SK-N-MC (cell line): ENCODE data around the gene DIAPH3.

ENCODE experiments used
- DNase-seq: peaks from one replicate; pipeline ENCODE4 v3.0.0-alpha.2; 2011; ENCODE audit warnings: low read depth, low spot score
- H3K27ac ChIP-seq: fragments of 200-600 bp; sonication (generic); 2 replicates; pipeline ENCODE4 v1.5.1; 2016; ENCODE audit warnings: mixed run types
- H3K36me3 ChIP-seq: fragments of 200-600 bp; sonication (generic); 2 replicates; pipeline ENCODE4 v1.6.1; 2017; ENCODE audit warnings: antibody characterized with exemption, low read length, mixed read lengths; ENCODE audit not compliant: insufficient read depth
- H3K4me3 ChIP-seq: fragments of 200-600 bp; sonication (generic); 2 replicates; pipeline ENCODE4 v1.5.1; 2016
- H3K9ac ChIP-seq: fragments of 200-600 bp; sonication (generic); 2 replicates; pipeline ENCODE4 v1.8.0; 2017; ENCODE audit warnings: mixed run types, mixed read lengths; ENCODE audit not compliant: insufficient read length
- H3K9me3 ChIP-seq: fragments of 200-600 bp; sonication (generic); 2 replicates; pipeline ENCODE4 v1.6.1; 2017; ENCODE audit warnings: low read depth, mild to moderate bottlenecking, antibody characterized with exemption, low read length, moderate library complexity, mixed read lengths
- EZH2 ChIP-seq: fragments of 200-600 bp; sonication (generic); IDR thresholded peaks from one replicate; pipeline ENCODE4 v1.6.1; 2017; ENCODE audit warnings: antibody characterized with exemption
- FOXP2 ChIP-seq: optimal IDR thresholded peaks from 2 replicates; pipeline ENCODE3; 2011; ENCODE audit warnings: mild to moderate bottlenecking, moderate library complexity; ENCODE audit not compliant: insufficient read depth; ENCODE audit errors: extremely low read length, control extremely low read depth
- POLR2AphosphoS5 ChIP-seq: IDR thresholded peaks from 2 replicates; pipeline ENCODE4 v1.6.1; 2012; ENCODE audit warnings: mild to moderate bottlenecking, low read depth, low read length, borderline replicate concordance

DIAPH3 gene

DNA sequence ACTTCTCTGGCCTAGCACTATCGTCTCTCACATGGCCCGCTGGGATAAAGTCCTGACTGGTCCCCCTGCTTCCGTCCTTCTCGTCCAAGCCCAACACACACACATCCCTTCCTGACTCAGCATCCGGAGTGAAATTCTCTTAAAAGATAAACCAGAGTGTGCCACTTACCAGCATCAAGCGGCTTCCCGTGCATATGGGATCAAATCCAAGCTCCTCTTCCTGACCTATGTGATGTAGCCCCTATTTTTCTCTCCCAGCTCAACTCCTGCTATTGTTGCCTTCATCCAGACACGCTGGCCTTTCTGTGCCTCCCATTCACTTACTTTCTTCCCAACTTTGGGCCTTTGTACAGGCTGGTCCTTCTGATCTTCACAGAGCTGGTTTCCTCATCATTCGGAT is 530.4 kb downstream of the DIAPH3 start:
- DNase-seq, result no peak
- Histone ChIP-seq H3K36me3 (no peaks in the 10 kb centered on the region), H3K27ac (no peak overlapping the region), H3K4me3 (no peak overlapping the region), H3K9me3 (no peaks in the 10 kb centered on the region), H3K9ac (no peak overlapping the region)
- TF ChIP-seq POLR2AphosphoS5, result no peak
- no peak for TF ChIP-seq EZH2
- no peak for TF ChIP-seq FOXP2

DNA sequence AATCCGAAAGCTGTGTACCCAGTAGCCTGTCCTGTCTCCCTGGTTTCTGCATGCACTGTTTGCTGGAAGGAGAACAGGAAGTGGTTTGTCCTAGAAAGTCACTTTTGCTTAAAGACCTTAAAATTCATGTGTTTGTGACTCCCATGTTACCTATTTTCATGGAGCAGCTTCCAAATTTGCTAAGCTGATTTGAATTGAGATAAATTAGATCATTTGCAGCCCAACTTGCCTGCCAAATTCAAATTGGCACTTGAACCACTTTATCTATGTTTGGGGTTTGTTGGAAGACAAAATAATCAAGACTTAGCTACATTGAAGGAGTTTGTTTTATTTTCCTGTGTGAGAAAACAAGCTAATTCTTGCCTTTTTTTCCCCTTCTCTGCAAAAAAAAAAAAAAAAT is 532.5 kb downstream of the DIAPH3 start:
- no peaks in the 10 kb centered on the region for H3K36me3 ChIP-seq
- TF ChIP-seq FOXP2 (no peak), EZH2 (no peak), POLR2AphosphoS5 (no peak)
- H3K9ac ChIP-seq, result no peak overlapping the region
- H3K4me3 ChIP-seq, result no peak overlapping the region
- DNase-seq, result no peak
- no peaks in the 10 kb centered on the region for H3K9me3 ChIP-seq
- no peak overlapping the region for H3K27ac ChIP-seq

DNA sequence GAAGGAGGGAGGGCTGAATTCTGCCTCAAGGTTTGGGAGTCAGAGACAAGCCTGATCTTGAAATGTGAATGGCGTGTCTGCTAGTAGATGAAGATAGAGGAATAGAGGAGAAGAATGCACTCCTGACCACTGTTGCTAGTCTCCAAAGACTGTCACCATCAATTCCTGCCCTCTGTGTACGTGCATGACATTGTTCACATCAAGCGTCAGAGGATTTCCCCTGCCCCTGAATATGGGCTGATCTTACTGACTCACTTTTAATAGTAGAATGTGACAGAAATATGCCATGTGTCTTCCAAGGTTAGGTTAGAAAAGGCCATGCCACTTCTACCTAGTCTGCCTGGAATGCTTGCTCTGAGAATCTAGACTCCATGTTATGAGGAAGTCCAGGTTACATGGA is 538.6 kb downstream of the DIAPH3 start:
- Histone ChIP-seq H3K9ac (no peak overlapping the region), H3K9me3 (no peaks in the 10 kb centered on the region), H3K36me3 (no peaks in the 10 kb centered on the region), H3K27ac (no peak overlapping the region), H3K4me3 (no peak overlapping the region)
- TF ChIP-seq FOXP2 (no peak), EZH2 (no peak), POLR2AphosphoS5 (no peak)
- DNase-seq, result no peak

DNA sequence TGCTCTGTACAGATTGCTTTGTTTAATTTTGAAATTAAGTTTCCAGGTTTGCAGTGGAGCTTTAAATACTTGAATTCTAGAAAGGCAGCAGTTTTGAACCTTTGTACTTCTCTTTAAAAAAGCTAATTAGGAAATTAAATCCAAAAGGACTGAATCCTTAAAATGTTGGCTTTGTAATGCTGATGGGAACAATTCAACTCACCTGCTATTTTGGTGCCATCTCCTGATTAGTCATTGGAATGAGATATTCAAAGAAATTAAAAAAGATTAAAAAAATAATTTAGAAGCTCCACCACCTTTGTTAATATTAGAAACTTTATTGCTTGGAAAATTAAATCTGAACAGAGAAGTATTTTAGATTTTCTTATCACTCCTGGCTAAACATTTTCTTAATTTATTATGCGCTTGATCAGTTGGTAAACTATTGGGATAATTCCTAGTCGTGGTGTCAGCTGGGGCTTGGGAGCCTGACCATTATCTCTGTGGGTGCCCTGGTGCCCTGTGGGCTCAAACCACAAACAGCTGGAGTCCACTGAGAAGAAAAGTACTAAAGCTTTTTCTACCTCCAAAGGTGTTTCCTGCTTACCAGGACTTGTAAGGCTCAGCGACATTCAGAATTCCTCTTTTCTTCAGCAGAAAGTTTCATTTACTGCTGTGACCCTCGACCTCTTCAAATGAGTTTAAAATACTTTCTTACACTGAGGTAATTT is 540.4 kb downstream of the DIAPH3 start:
- Histone ChIP-seq H3K36me3 (no peaks in the 10 kb centered on the region), H3K27ac (no peak overlapping the region), H3K9me3 (peaks cover 3% of the 10 kb centered on the region; the same call in 1 of the 2 replicates), H3K9ac (no peak overlapping the region), H3K4me3 (no peak overlapping the region)
- no peak for DNase-seq
- TF ChIP-seq POLR2AphosphoS5, result no peak
- no peak for TF ChIP-seq FOXP2
- no peak for TF ChIP-seq EZH2

DNA sequence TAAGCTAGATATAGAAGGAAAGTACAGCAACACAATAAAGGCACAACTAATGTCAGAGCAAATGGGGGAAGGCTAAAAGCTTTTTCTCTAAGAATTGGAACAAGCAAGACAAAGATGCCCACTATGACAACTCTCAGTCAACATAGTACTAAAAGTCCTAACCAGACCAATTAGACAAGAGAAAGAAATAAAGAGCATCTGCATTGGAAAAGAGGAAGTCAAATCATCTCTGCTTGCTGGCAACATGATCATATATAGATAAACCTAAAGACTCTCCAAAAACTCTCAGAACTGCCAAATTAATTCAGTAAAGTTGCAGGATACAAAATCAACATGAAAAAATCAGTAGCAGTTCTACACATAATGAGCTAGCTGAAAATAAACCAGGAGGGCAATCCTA is 542.0 kb downstream of the DIAPH3 start:
- TF ChIP-seq POLR2AphosphoS5 (no peak), EZH2 (no peak), FOXP2 (no peak)
- Histone ChIP-seq H3K27ac (no peak overlapping the region), H3K4me3 (no peak overlapping the region), H3K9me3 (peaks cover 3% of the 10 kb centered on the region; the same call in 1 of the 2 replicates), H3K36me3 (no peaks in the 10 kb centered on the region), H3K9ac (no peak overlapping the region)
- DNase-seq, result no peak
